G401.6 (cell line): ENCODE results near the gene SLC5A11.
"Not testable (repeated sequence)": the region's sequence is repeated elsewhere in the genome, so short reads cannot be mapped to it uniquely, and the experiment has no call there.

Experiments used
- FAIRE-seq: peaks from 2 replicates; lab custom pipeline; 2012; peaks lifted over from hg19 to GRCh38; lab: Jason Lieb, UNC

SLC5A11 gene, protein sequence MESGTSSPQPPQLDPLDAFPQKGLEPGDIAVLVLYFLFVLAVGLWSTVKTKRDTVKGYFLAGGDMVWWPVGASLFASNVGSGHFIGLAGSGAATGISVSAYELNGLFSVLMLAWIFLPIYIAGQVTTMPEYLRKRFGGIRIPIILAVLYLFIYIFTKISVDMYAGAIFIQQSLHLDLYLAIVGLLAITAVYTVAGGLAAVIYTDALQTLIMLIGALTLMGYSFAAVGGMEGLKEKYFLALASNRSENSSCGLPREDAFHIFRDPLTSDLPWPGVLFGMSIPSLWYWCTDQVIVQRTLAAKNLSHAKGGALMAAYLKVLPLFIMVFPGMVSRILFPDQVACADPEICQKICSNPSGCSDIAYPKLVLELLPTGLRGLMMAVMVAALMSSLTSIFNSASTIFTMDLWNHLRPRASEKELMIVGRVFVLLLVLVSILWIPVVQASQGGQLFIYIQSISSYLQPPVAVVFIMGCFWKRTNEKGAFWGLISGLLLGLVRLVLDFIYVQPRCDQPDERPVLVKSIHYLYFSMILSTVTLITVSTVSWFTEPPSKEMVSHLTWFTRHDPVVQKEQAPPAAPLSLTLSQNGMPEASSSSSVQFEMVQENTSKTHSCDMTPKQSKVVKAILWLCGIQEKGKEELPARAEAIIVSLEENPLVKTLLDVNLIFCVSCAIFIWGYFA

DNA sequence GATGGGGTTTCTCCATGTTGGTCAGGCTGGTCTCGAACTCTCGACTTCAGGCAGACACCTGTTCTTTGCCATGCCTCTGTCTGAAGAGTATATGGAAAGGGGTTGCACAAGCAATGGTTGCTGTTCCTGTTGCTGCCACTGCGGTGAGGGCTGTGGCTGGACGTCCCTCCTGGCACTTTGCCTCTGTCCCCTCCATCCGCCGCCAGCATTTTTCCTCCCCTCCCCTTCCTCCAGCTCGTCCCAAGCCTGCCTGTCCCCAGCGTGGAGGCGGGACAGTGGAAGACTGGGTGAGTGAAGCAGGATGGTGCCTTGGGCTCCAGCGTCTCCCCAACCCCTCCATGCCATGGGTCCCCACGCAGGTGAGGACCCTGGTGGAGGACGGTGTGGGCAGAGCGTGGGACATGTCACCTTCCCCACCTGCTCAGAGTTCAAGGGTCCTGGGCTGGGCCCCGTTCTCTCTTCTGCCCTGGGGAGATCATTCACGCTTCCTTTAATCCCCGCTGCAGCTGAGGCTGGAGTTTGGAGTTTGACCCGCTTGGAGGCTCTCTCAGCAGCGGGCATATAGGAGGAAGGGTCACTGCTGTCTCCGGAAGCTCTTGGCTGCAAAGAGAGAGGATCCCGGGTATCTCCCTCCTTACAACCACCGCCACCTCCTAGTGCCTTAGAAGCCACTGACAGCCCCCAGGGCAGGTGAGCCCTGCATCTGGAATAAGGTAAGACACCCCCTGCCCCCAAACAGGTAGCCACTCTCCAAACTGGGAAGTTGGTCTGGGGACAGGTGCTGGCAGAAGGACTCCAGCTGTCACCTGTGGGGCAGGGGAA lies at the start of gene SLC5A11:
Gene SLC5A11, plus strand, starts transcription at position 238 of the 822 bp plus-strand sequence. CDS start 12,681 bp downstream, outside the sequence.
- FAIRE-seq, result no peak

GRCh38 chr16:24800586-24800985 lies 45.2 kb upstream of the SLC5A11 start:
- no peak for FAIRE-seq

GRCh38 chr16:24801761-24802302 lies 43.9 kb upstream of the SLC5A11 start:
- no peak for FAIRE-seq

DNA sequence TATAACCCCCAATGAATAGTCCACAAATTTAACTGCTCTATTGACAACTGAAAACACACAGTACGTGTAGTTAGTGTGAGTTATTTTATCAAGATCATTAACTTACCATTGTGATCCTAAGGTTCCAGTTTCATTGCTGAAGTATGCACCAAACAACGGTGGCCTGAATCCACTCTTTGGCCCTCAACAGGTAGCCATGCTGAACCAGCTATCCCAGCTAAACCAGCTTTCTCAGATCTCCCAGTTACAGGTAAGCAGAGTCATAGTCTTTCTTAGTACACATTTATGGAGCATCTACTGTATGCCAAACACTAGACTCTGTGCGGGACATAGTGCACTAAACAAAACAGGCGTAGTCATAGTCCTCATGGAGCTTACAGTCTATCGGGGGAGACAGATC lies 40.3 kb upstream of the SLC5A11 start:
- FAIRE-seq, result no peak

- FAIRE-seq, result no peak
These were observed 38.5 kb upstream of the SLC5A11 start for GRCh38 chr16:24807301-24807700.

DNA sequence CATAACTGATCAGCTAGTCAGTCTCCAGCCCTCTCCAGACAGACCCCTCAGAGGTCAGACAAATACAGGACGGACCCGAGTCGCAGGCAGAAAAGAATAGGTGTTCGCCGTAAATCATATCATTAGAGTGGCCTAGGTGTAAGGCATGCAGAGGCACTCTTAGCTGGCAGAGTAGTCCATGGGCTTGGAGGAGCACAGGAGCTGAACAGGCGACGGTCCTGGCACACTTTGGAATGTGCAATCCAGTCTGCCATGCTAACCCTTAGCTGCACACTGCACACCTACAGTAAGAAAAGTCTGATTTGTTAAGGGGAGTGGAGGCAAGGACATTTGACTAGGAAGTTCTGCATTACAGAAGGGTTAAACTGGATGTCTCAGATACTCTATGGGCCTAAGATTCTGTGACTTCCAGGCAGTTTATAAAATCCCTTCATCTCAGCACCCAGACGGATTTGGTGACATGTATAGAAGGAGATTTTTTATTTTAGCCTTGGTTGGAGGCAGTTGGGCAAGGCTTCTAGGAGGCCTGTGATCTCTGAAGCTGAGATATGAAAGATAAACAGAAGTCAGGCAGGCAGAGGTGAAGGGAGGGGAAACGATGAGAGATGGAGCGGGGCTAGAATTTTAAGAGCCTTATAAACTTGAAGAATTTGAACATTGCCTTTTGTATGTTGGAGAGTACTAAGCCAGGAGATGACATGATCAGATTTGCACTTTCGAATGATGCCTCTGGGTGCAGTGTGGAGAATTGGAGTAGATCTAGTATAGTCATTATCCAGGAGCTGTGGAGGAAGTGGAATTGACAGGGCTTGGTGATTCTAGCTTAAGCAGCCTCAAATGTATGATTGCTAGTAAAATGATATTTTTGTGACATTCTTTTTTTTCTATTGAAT lies 34.6 kb upstream of the SLC5A11 start:
- FAIRE-seq, result no peak

DNA sequence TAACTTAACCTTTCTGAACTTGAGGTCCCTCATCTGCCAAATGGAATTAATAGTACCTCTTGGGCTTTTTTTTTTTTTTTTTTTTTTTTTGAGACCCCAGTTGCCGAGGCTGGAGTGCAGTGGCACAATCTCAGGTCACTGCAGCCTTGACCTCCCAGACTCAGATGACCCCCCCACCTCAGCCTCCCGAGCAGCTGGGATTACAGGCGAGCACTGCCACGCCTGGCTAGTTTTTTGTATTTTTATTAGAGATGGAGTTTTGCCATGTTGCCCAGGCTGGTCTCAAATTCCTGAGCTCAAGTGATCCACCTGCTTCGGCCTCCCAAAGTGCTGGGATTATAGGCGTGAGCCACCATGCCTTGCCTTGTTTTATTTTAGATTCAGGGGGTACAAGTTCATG lies 33.0 kb upstream of the SLC5A11 start:
- not testable (repeated sequence) for FAIRE-seq

DNA sequence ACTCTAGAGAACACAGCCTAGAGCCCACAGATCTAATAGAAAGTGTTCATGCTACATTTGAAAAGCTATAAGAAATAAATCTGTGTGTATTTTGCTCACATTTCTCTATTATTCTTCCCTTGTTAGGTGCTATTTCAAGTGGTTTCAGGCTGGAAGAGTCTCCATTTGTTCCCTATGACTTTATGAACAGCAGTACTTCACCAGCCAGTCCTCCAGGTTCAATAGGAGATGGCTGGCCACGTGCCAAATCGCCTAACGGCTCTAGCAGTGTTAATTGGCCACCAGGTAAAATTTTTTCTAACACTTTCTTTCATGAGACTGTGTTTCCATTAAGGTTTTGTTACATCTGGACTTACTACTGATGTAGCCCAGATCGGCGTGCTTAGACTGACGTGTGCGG lies 30.7 kb upstream of the SLC5A11 start:
- no peak for FAIRE-seq

DNA sequence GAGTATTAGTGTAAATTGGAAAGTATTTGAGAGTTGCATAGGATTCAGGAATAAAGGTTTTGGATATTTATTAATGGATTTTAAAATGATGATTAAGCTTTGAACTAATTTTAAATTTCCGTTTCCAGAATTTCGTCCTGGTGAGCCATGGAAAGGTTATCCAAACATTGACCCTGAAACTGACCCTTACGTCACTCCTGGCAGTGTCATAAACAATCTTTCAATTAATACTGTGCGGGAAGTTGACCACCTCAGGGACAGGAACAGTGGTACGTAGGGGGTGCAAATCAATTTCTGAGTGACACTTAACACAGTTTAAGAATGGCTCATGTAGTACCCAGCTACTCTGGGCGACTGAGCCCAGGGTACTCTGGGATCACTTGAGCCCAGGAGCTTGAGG lies 29.1 kb upstream of the SLC5A11 start:
- FAIRE-seq, result no peak

DNA sequence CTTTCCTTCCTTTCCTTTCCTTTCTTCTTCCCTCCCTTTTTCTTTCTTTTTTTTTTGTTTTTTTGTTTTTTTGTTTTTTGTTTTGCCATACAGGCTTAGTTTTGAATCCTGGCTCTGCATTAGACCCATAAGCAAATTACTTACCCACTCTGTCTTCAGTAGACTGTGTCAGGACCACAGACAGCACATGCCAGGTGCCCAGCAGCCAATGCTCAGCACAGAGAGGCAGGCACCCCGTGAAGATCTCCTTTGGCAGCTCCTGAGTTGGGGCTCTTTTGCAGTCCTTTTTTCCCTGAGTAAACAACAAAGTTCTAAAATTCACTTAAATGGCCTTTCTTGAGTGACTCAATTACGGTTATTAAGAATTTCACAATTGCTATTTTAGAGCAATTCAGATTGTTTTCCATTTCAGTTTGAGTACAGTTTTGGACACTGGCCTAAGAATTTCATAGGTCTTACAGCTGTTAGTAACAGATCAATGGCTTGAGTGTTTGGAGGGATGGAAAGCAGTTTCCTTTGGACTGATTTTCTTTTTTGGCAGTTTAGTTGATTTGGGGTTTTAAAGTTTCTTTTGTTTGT lies 26.2 kb upstream of the SLC5A11 start:
- no peak for FAIRE-seq

- no peak for FAIRE-seq
These were observed 25.2 kb upstream of the SLC5A11 start for GRCh38 chr16:24820522-24820921.

DNA sequence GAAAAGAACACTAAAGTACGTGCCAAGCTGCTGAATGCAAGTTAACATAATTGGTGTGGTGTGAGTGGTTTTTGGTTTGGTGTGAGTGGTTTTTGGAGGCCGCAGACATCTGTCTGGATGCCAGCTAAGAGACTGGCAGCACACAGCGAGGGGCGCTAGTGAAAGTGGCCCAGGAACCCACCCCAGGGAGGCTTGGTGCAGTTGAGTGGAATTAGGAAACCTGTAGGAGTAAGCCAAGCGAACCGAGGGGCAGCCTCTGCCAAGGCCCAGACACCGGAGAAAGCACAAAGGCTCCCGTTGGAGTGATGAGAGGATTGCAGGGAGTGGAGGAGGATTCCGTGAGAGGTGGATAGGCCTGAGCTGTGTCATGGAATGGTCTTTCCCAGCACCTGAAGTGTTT lies 24.6 kb upstream of the SLC5A11 start:
- FAIRE-seq, result no peak

DNA sequence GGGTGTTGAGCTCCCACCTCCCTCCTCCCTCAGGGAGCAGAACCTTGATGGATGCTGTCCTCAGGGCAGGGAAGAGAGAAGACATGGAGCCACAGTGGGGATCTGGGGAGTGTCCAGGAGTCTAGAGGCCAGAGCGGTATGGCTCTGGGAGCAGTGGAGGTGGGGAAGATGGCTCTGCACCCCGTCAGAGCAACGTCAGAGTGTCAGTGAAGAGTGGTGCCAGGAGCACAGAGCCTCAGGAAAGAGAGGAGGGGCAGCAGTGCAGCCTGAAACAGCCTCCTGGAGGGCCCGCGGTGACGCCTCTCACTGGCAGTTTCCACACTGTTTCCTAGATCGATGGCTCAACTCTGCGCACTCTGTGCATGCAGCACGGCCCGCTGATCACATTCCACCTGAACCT lies 23.2 kb upstream of the SLC5A11 start:
- FAIRE-seq, result no peak

- FAIRE-seq, result no peak
These were observed 22.8 kb upstream of the SLC5A11 start for GRCh38 chr16:24822974-24823373.

DNA sequence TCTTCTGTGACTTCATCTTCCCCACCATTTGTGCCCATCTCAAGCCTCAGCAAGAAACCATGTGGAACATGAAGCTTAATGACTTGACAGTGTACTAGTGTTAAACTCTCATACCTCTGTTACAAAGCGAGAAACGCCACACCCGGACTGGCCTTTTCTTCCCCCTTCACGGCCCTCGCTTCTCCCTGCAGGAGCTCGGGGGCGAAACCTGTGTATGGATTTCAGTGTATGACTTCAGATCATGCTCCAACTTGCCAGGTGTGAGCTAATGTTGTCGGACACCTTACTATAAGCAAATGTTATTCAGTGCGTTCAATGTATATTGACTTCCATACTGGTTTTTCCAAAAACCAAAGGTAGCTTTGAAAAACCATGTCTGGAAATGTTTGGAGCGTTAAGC lies 20.1 kb upstream of the SLC5A11 start:
- no peak for FAIRE-seq

DNA sequence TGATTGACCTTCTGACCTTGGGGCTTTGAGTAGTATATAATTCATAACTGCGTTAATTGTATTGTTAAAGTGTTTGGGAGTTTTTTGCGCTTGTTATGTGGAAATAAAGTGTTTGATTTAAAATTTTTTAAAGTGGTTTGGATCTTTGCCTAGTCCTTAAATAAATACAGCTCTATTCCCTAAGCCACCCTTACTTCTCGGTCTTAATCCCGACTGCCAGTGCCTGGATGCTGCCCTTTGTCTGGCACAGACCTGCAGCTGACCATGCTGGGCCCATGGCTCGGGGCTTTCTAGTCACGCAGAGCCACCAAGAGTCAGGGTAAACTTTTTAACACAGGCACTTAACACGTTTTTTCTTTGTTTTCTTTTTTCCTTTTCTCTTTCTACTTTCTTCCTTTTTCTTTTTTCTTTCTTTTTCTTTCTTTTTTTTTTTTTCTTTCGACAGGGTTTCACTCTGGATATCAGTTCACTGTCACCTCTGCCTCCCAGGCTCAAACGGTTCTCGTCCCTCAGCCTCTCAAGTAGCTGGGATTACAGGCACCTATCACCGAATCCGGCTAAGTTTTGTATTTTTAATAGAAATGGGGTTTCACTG lies 19.6 kb upstream of the SLC5A11 start:
- FAIRE-seq, result no peak

DNA sequence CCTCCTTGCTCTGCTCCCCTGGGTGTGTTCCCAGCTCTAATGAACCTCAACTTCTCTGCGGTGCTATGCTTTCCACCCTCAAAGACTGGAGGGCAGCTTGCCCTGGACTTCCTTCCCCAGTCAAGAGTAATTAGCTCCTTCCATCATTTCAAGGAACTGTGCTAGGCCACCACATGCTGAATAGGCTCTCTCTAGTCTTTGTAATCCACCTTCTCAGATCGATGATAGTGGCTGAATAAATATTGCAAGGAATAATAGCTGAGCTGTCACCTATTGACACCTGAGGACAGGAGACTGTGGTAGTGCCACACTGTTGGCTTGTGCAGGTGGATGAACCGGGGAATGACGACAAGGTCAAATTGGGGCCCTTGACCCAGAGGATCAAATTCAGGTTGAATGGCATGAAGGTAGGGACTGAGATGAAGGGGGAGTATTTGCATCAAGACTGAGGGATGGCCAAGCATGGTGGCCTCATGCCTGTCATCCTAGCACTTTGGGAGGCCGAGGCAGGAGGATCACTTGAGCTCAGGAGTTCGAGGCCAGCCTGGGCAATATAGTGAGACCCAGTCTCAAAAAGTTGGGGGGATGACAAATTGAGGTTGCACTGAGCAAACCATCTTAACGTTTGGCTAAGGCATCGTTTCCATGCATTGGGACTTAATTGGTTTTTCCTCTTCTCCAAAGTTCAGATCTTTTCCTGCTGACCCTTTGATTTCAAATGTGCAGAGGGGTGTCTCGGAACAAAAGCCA lies 18.8 kb upstream of the SLC5A11 start:
- no peak for FAIRE-seq

GRCh38 chr16:24829153-24829552 lies 16.6 kb upstream of the SLC5A11 start:
- no peak for FAIRE-seq

GRCh38 chr16:24833352-24833751 lies 12.4 kb upstream of the SLC5A11 start:
- FAIRE-seq, result no peak
